IMR-90 (cell line): ENCODE results near the gene IL4. TPM values are rescaled to one million over a fixed set of nuclear protein-coding genes. Genes with fewer than 3 reads are reported as not detected.
A peak's percentile ranks its signal among the peaks of the same experiment; 100 is the strongest.

Experiments used
- ATAC-seq: fragments of 200-7000 bp; cut with Tn5 transposase; 2 replicates; pipeline ENCODE4 v1.9.1; 2020; ENCODE audit warnings: low read depth, mild to moderate bottlenecking, moderate library complexity
- BruUV-seq: library from RNA; stranded (reverse); fragments of 400-500 nt; replicated peaks from 2 replicates; lab custom pipeline; 2021; lab: Mats Ljungman, UMichigan
- CTCF ChIA-PET: fragments of 300-600 bp; formaldehyde crosslinking; extraction: SDS; loops from one replicate; lab custom pipeline; 2021; ENCODE audit warnings: antibody characterized with exemption; lab: Yijun Ruan, JAX
- POLR2A ChIA-PET: fragments of 300-600 bp; sonication (Branson Sonifier 250); formaldehyde crosslinking; loops from one replicate; lab custom pipeline; 2022; ENCODE audit warnings: antibody characterized with exemption; ENCODE audit not compliant: unreplicated experiment; lab: Charles Lee
- DNase-seq: peaks from one replicate; pipeline ENCODE4 v3.0.0; 2013
- H2AFZ ChIP-seq: replicated peaks from 2 replicates; pipeline ENCODE3; 2013; ENCODE audit warnings: low read length, mild to moderate bottlenecking; ENCODE audit not compliant: poor library complexity
- H2AK5ac ChIP-seq: 2 replicates; pipeline ENCODE4 v1.6.1; 2013; ENCODE audit warnings: low read depth, low read length, inconsistent platforms
- H2AK9ac ChIP-seq: replicated peaks from 2 replicates; pipeline ENCODE3; 2013; ENCODE audit warnings: mild to moderate bottlenecking, low read depth, low read length, moderate library complexity; ENCODE audit not compliant: poor library complexity
- H2BK120ac ChIP-seq: 2 replicates; pipeline ENCODE4 v1.6.1; 2013; ENCODE audit warnings: low read depth, low read length, inconsistent platforms
- H2BK15ac ChIP-seq: 3 replicates; pipeline ENCODE4 v1.6.1; 2013; ENCODE audit warnings: low read depth, low read length, inconsistent platforms
- H2BK20ac ChIP-seq: 2 replicates; pipeline ENCODE4 v1.6.1; 2013; ENCODE audit warnings: low read depth, mild to moderate bottlenecking, inconsistent platforms, low read length, moderate library complexity
- H2BK5ac ChIP-seq: 2 replicates; pipeline ENCODE4 v1.6.1; 2013; ENCODE audit warnings: mild to moderate bottlenecking, low read depth, low read length, inconsistent platforms; ENCODE audit not compliant: poor library complexity, severe bottlenecking
- H3K14ac ChIP-seq: replicated peaks from 2 replicates; pipeline ENCODE4 v1.6.1; 2013; ENCODE audit warnings: low read depth, low read length, inconsistent platforms
- H3K18ac ChIP-seq: 2 replicates; pipeline ENCODE4 v1.6.1; 2013; ENCODE audit warnings: low read depth, low read length, control low read depth
- H3K23ac ChIP-seq: 2 replicates; pipeline ENCODE4 v1.6.1; 2013; ENCODE audit warnings: low read depth, low read length, inconsistent platforms
- H3K27ac ChIP-seq: 2 replicates; pipeline ENCODE4 v1.5.1; 2013; ENCODE audit warnings: mild to moderate bottlenecking, control low read depth, low read length; ENCODE audit not compliant: insufficient read depth
- H3K27me3 ChIP-seq: 2 replicates; pipeline ENCODE4 v1.6.1; 2013; ENCODE audit warnings: low read length; ENCODE audit not compliant: control insufficient read depth, insufficient read depth
- H3K36me3 ChIP-seq: 2 replicates; pipeline ENCODE4 v1.6.1; 2013; ENCODE audit warnings: low read length, mixed read lengths; ENCODE audit not compliant: control insufficient read depth, insufficient read depth
- H3K4ac ChIP-seq: 2 replicates; pipeline ENCODE4 v1.6.1; 2013; ENCODE audit warnings: low read depth, low read length, inconsistent platforms
- H3K4me1 ChIP-seq: 2 replicates; pipeline ENCODE4 v1.6.1; 2013; ENCODE audit warnings: low read length, mixed read lengths; ENCODE audit not compliant: control insufficient read depth, insufficient read depth
- H3K4me2 ChIP-seq: 2 replicates; pipeline ENCODE4 v1.6.1; 2013; ENCODE audit warnings: low read depth, mild to moderate bottlenecking, control low read depth, low read length, moderate library complexity
- H3K4me3 ChIP-seq: 2 replicates; pipeline ENCODE4 v1.5.1; 2013; ENCODE audit warnings: low read depth, mild to moderate bottlenecking, control low read depth, low read length, moderate library complexity; ENCODE audit not compliant: insufficient read depth
- H3K56ac ChIP-seq: 2 replicates; pipeline ENCODE4 v1.6.1; 2013; ENCODE audit warnings: low read length, inconsistent platforms; ENCODE audit not compliant: insufficient read depth; ENCODE audit errors: extremely low read depth
- H3K79me1 ChIP-seq, 2 experiments: 2 replicates each; pipeline ENCODE4 v1.6.1; 2013; ENCODE audit warnings: low read length in 2 of 2, inconsistent platforms in 1 of 2, low read depth in 1 of 2
- H3K9ac ChIP-seq: 2 replicates; pipeline ENCODE4 v1.6.1; 2013; ENCODE audit warnings: low read depth, low read length, control low read depth
- H3K9me1 ChIP-seq: 2 replicates; pipeline ENCODE4 v1.6.1; 2013; ENCODE audit warnings: low read length, inconsistent platforms; ENCODE audit not compliant: insufficient read depth
- H3K9me3 ChIP-seq: 2 replicates; pipeline ENCODE4 v1.6.1; 2013; ENCODE audit warnings: low read length; ENCODE audit not compliant: control insufficient read depth, insufficient read depth
- H4K20me1 ChIP-seq: 2 replicates; pipeline ENCODE4 v1.6.1; 2013; ENCODE audit warnings: low read length, inconsistent platforms; ENCODE audit not compliant: insufficient read depth
- H4K5ac ChIP-seq: 2 replicates; pipeline ENCODE4 v1.6.1; 2013; ENCODE audit warnings: mild to moderate bottlenecking, low read depth, low read length, control low read depth
- H4K8ac ChIP-seq, 2 experiments: 2 replicates each; pipeline ENCODE4 v1.6.1; 2013; ENCODE audit warnings: low read depth in 2 of 2, low read length in 2 of 2, control low read depth in 1 of 2, inconsistent platforms in 1 of 2
- H4K91ac ChIP-seq: 2 replicates; pipeline ENCODE4 v1.6.1; 2013; ENCODE audit warnings: low read depth, low read length, inconsistent platforms; ENCODE audit not compliant: insufficient read depth
- BHLHE40 ChIP-seq: fragments of 150-350 bp; IDR thresholded peaks from 2 replicates; pipeline ENCODE4 v1.6.1; 2016; ENCODE audit warnings: mild to moderate bottlenecking, low read depth, low read length
- CTCF ChIP-seq: conservative IDR thresholded peaks from 2 replicates; pipeline ENCODE4 v1.5.1; 2012; ENCODE audit warnings: mild to moderate bottlenecking, low read depth, low read length, improper control_type of control experiment
- ELK1 ChIP-seq: fragments of 150-350 bp; IDR thresholded peaks from 2 replicates; pipeline ENCODE4 v1.6.1; 2016; ENCODE audit warnings: low read depth, mild to moderate bottlenecking, low read length, moderate library complexity, borderline replicate concordance
- MAFK ChIP-seq: IDR thresholded peaks from 2 replicates; pipeline ENCODE4 v1.6.1; 2012; ENCODE audit warnings: low read depth, low read length, improper control_type of control experiment
- NFE2L2 ChIP-seq: fragments of 150-350 bp; IDR thresholded peaks from 2 replicates; pipeline ENCODE4 v1.6.1; 2016; ENCODE audit warnings: low read depth, mild to moderate bottlenecking, low read length
- RAD21 ChIP-seq: IDR thresholded peaks from 2 replicates; pipeline ENCODE4 v1.6.1; 2012; ENCODE audit warnings: low read length, improper control_type of control experiment
- RFX5 ChIP-seq: IDR thresholded peaks from 2 replicates; pipeline ENCODE4 v1.8.0; 2012; ENCODE audit warnings: low read depth, mild to moderate bottlenecking, low read length, moderate library complexity
- WGBS, 2 experiments: methylation state at CpG; one replicate each; pipeline versions ENCODE4 v1.1.5 to v1.1.7; 2013; ENCODE audit warnings: missing lambda C conversion rate in 2 of 2; ENCODE audit not compliant: insufficient read length in 1 of 2; ENCODE audit errors: extremely low coverage in 2 of 2; 5-methylcytosine and 5-hydroxymethylcytosine counted together
- dilution Hi-C: fragments of 300-500 bp; cut with HindIII; formaldehyde crosslinking; loops from one replicate; pipeline ENCODE4 v1.14.3; 2018; ENCODE audit warnings: low sequenced_read_pairs; ENCODE audit not compliant: unreplicated experiment
- in situ Hi-C: fragments of 300-500 bp; cut with MboI; formaldehyde crosslinking; loops from 3 replicates; pipeline ENCODE4 v1.14.3; 2019; ENCODE audit warnings: low sequenced_read_pairs, inconsistent platforms, mixed read lengths
- intact Hi-C: fragments of 100-400 bp; cut with micrococcal nuclease; formaldehyde crosslinking; loops from 2 replicates; pipeline ENCODE4 v1.10.0; 2022
- polyA plus RNA-seq, 3 experiments: library from polyadenylated mRNA; depleted of rRNA; stranded (reverse); fragments of >200 nt; gene quantifications; 2 replicates each; pipeline ENCODE4 v1.2.3, GENCODE V29; 2012; ENCODE audit warnings: low replicate concordance in 1 of 3
- total RNA-seq: library from RNA; depleted of rRNA; stranded (reverse); fragments of >200 nt; gene quantifications from 2 replicates; pipeline ENCODE4 v1.2.3, GENCODE V29; 2012

The IL4 gene
- total and polyA plus RNA-seq, 2 of the 4 experiments (the other 2 are of a cell fraction): not detected

GRCh38 chr5:132655821-132656773, 17.7 kb upstream of the IL4 start:
- no peak overlapping the region for H2BK120ac ChIP-seq
- H4K5ac ChIP-seq: no peak overlapping the region
- intact Hi-C loops (no loop called here), in situ Hi-C loops (no loop called here), dilution Hi-C loops (no loop called here)
- H3K56ac ChIP-seq: no peak overlapping the region
- no peak overlapping the region for H3K18ac ChIP-seq
- H2BK5ac ChIP-seq: no peak overlapping the region
- H3K36me3 ChIP-seq: no peaks in the 10 kb centered on the region
- H2AK5ac ChIP-seq: 0 out of 2 replicates have a peak overlapping the region, but pooled peaks have one; percentile 56
- peak overlapping the region; percentile 90 for H2AFZ ChIP-seq
- no peak overlapping the region; the same call in 1 of the 2 replicates for H3K14ac ChIP-seq
- no peak overlapping the region for H4K91ac ChIP-seq
- peak overlapping the region; percentile 42; the same call in 1 of the 2 replicates for H3K23ac ChIP-seq
- WGBS, 2 experiments: 4% methylated on average over 33 of the region's 92 CpGs; no CpG with 5 or more reads in 1 of the 2 experiments
- peak; percentile 40; the same call in 1 of the 2 replicates for TF ChIP-seq RAD21
- no peak for TF ChIP-seq NFE2L2
- no peak for TF ChIP-seq MAFK
- TF ChIP-seq CTCF: peak; percentile 30; the same call in 1 of the 2 replicates
- TF ChIP-seq RFX5: no peak
- peak; percentile 39; the same call in 1 of the 2 replicates for TF ChIP-seq BHLHE40
- no peak for TF ChIP-seq ELK1
- no peak overlapping the region for H3K27ac ChIP-seq
- no TSS peak for BruUV-seq
- H2AK9ac ChIP-seq: peak overlapping the region; percentile 74
- no peaks in the 10 kb centered on the region for H3K79me1 ChIP-seq
- H2BK20ac ChIP-seq: no peak overlapping the region
- no peak overlapping the region for H3K9ac ChIP-seq
- peak overlapping the region; percentile 38 for H3K4me3 ChIP-seq
- ATAC-seq (peak; percentile 78), DNase-seq (no peak)
- peak overlapping the region; percentile 65 for H3K4me2 ChIP-seq
- CTCF ChIA-PET: no interaction called here
- no peak overlapping the region; a peak in 1 of 4 replicates for H4K8ac ChIP-seq
- peaks cover 11% of the 10 kb centered on the region; the same call in 1 of the 2 replicates for H3K27me3 ChIP-seq
- H3K9me3 ChIP-seq: peaks cover 4% of the 10 kb centered on the region; the same call in 1 of the 2 replicates
- H3K9me1 ChIP-seq: peaks cover 3% of the 10 kb centered on the region; the same call in 1 of the 2 replicates
- H2BK15ac ChIP-seq: no peak overlapping the region; the same call in 2 of the 3 replicates
- no peak overlapping the region; the same call in 1 of the 2 replicates for H3K4ac ChIP-seq
- POLR2A ChIA-PET: no interaction called here
- H4K20me1 ChIP-seq: no peaks in the 10 kb centered on the region
- no peaks in the 10 kb centered on the region for H3K4me1 ChIP-seq
